ENCODE measurements around the gene URGCP.
"Not testable (repeated sequence)": the region's sequence is repeated elsewhere in the genome, so short reads cannot be mapped to it uniquely, and the experiment has no call there.

Gene URGCP

GRCh38 chr7:43905956-43906330 is 453 bp downstream of the URGCP start:
- DNase-seq = peak; percentile 45

- DNase-seq = no peak
These were observed 1.0 kb downstream of the URGCP start for GRCh38 chr7:43905209-43905946.

- DNase-seq = no peak
These were observed 1.7 kb downstream of the URGCP start for GRCh38 chr7:43904533-43905208.

- no peak for DNase-seq
These were observed 3.8 kb downstream of the URGCP start for GRCh38 chr7:43902542-43903054.

DNA sequence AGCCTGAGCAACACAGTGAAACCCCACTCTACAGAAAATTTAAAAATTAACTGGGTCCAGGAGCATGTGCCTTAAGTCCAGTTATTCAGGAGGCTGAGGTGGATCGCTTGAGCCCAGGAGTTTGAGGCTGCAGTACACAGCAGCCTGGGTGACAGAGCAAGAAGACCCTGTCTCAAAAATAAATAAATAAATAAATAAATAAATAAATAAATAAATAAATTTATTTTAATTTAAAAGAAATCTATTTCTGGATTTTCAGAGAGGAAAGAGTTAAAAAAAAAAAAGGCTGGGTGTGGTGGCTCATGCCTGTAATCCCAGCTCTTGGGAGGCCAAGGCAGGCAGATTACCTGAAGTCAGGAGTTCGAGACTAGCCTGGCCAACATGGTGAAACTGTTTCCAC is 7.8 kb downstream of the URGCP start:
- DNase-seq = not testable (repeated sequence)

- DNase-seq = no peak
These were observed 10.5 kb downstream of the URGCP start for GRCh38 chr7:43895847-43896415.

DNA sequence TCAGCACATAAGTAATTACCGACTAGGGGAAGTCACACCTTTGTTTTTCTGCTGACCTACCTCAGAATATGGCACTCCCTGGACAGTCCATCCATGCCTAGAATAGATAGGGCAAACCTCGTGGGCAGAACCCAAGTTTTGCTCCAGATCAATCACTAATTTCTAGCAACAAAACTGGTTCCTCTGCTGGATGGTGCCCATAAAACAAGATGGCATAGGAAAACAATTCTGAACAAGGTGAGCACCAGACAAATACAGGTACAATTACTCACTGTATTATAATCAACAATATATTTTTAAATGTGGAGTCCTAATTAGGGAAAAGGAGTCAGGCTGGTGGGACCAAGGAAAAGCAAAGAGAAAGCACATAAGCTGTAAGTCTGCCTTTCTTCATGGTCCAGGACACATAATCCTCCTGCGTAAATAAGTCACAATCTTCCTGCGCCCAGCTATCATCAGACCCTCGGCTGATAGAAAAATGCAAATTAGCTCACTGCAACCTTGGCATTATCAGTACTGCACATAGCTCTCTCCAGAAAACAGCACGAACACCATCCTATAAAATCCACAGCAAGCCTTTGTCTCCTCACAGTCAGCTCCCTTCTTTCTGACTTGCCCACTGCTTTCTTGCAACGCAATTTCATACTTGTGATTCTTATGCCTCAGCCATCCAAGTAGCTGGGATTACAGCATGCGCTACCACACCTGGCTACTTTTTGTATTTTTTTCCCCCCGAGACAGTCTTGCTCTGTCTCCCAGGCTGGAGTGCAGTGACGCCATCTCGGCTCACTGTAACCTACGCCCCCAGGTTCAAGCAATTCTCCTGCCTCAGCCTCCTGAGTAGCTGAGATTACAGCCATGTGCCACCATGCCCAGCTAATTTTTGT is 15.1 kb downstream of the URGCP start:
- no peak for DNase-seq

DNA sequence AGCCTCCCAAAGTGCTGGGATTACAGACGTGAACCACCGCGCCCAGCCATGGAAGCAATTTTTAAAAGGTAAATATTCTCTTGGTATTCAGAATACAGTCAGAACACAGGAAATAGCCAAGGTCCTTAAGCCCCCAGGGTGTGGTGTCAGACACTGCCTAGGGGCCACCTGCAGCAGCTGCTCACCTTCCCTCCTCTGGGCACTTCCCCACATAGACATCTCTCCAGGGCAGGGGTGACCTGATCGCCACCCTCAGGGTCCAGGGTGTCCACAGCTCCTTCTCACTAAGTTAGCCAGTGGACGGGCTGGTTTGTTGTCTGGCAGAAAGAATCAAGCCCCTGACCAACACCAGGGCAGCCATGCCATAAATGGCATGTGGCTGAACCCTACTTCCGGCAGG is 15.9 kb downstream of the URGCP start:
- no peak for DNase-seq

- DNase-seq = no peak
These were observed 17.1 kb downstream of the URGCP start for GRCh38 chr7:43888993-43889945.

DNA sequence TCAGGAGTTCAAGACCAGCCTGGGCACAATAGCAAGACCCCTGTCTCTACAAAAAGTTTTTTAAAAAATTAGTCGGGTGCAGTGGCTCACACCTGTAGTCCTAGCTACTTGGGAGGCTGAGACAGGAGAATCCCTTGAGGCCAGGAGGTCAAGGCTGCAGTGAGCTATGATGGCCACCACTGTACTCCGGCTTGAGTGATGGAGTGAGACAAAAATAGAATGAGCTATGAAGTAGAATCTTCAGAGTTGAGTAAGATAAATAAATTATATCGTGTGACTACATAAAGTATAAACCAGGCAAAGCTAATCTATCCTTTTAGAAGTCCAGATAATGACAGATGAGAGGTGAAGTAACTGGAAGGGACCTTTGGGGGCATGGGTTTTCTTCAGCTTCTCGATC is 21.8 kb downstream of the URGCP start:
- DNase-seq = no peak

- DNase-seq = no peak
These were observed 22.2 kb downstream of the URGCP start for GRCh38 chr7:43884209-43884608.

GRCh38 chr7:43880596-43880995 is 25.8 kb downstream of the URGCP start:
- no peak for DNase-seq

DNA sequence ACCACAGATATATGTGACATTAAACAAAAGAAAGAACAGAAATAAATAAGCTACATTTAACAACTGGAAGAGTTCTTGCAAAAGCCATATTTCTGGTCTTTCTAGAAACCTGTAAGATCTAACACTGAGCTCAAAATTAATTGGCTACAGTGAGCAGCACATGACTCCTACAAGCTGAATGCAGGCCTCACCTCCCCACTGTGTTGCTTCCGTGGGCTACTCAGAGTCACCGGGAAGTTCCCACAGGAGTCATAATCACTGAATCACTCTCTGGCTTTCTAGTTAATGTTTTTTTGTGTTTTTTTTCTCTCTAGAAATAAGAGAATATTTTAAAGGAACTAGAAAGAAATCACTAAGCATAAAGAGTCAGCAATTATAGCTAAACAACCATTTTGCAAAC is 26.9 kb downstream of the URGCP start:
- no peak for DNase-seq

GRCh38 chr7:43878867-43879266 is 27.5 kb downstream of the URGCP start:
- DNase-seq = no peak

DNA sequence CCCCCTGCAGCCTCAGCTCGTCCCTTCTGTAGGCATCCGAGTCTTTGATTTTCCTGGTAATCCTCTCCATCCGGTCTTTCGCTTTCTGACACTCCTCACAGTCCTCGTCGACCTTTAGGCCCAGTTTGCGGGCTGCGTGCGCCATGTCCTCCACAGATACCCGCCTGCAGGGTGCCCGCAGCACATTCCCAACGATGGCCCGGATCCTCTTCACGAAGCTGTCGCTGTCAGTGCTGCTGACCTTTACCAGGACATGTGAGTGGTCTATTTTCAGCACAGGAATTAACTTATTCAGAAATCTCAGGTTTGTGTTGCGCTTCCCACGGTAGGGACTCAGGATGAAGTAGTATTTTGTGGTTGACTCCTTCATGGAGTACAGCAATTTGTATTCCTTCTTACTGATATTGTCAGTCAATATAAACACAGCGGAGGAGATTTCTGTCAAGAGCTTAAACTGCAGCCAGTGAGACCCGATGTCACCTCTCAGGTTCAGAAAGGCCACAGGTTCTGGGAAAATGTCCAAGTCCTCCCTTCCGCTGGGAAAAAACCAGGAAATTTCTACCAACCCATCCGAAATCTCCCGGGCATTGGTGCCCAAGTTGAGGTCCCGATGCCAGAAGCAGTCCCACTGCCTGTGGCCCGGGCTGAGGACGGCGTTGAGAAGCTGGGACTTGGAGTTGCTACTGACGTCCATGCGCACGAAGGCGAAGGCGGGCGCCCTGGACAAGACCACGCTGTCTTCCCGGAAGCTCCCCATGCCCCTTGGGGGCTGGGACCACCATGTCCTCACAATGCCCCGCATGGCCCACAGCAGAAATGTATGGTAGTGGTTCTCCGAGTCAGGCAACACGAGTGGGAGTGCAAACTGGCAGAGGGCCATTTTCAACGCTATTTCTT is 28.2 kb downstream of the URGCP start:
- no peak for DNase-seq

DNA sequence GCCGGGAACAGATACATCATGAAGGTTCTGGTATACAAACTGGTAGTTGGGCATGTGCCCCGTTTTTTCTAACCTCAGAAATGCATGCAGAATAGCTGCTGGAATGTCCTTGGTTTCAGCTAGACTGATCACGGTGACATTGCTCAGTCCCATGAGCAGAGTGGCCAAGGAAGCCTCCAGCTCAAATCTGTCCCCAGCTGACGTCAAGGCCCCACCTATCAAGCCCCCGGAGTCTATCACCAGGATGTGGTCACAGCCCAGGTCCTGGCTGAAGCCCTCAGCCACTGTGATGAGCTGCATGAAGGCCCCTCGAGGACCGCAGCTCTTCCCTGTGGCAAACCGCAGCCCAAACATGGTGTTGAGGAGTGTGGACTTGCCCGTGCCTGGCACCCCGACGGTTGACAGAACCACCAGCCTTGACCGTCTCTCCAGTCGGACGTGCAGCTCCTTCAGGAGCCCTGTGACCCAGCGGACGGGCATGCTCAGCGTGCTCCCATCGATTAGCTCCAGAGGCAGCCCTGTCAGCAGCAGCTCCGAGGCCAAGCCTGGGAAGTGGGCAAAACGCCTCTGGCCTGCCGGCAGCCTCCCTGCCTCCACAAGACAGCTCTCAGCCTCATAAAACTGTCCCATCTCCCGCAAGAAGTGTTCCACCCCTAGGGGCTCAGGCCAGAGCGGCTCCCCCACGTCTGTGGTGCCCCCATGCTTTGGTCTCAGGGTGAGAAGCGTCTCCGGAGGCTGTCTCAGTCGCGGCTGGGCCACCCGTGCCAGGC is 29.2 kb downstream of the URGCP start:
- no peak for DNase-seq

DNA sequence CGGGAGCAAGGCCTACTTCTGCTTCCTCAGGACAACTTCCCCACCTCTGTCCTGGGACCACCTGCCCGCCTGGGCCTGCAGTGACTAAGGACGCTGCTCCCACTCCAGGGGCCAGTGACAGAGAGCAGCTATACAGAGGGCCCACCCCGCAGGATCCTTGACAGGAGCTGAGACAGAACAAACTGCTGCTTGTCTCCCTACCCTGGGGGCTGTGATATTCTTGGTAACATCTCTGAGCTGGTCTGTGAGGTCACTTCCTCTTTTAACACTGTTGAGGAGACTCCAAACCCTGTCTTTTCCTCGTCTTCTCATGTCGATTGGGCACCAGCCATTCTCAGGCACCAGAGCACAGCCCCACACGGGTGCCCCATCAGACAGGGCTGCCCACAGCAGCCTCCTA is 30.2 kb downstream of the URGCP start:
- DNase-seq = no peak

- DNase-seq = no peak
These were observed 33.1 kb downstream of the URGCP start for GRCh38 chr7:43873300-43873699.

DNA sequence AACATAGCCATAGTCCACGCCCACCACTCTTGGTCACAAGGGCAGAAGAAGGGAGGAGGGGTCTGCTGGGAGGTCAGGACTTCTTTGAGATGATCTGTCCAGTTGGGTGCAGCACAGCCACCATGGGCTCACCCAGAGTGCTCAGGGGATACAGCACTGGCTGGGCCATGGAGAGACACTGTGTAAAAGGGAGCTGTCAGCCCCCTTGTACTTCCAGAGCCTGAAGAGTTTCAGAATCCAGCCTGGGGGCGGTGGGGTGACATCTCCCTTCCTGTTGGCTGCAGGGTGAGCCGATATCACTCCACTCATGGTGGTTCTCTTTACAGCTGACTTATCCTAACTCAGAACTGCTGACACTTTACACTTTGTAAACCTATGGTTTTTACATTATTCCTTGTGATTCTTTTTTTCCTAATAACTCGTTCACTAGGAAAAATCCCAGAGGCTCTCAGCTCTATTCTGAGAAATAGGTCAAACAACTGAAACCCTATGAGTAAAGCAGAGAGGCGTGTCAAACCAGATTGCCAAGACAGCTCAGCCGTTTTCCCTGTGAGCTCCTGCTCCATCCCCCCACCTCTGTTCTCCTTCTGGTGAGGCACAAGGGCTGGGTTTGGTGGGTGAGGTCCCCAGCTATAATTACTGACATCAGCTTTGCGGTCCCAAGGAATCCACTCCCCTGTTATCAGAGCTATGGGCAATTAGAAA is 33.8 kb downstream of the URGCP start:
- DNase-seq = no peak
